PFSK-1 (cell line): ENCODE results near the gene GREM2.

ENCODE experiments used
- FOXP2 ChIP-seq: optimal IDR thresholded peaks from 2 replicates; pipeline ENCODE3; 2011; ENCODE audit warnings: borderline replicate concordance, control low read depth, inconsistent platforms; ENCODE audit not compliant: insufficient read depth; ENCODE audit errors: extremely low read length, extremely low read depth
- POLR2AphosphoS5 ChIP-seq: IDR thresholded peaks from 2 replicates; pipeline ENCODE4 v1.6.1; 2012; ENCODE audit warnings: low read depth, mild to moderate bottlenecking, control low read depth, low read length, moderate library complexity
- SIN3A ChIP-seq: IDR thresholded peaks from 2 replicates; pipeline ENCODE4 v1.6.1; 2012; ENCODE audit warnings: mild to moderate bottlenecking, low read length, moderate library complexity, borderline replicate concordance; ENCODE audit not compliant: insufficient read depth
- TAF1 ChIP-seq: IDR thresholded peaks from 2 replicates; pipeline ENCODE4 v1.6.1; 2012; ENCODE audit warnings: low read length, control low read depth, borderline replicate concordance; ENCODE audit not compliant: insufficient read depth
- TF ChIP-seq, protein P1 (sequence below), 2 experiments: IDR thresholded peaks; 2 replicates each; pipeline versions ENCODE4 v1.6.1 to v1.8.0; 2011 to 2012; ENCODE audit warnings: low read depth in 2 of 2, low read length in 2 of 2, control low read depth in 1 of 2, inconsistent platforms in 1 of 2, mild to moderate bottlenecking in 1 of 2, moderate library complexity in 1 of 2; ENCODE audit not compliant: insufficient read depth in 1 of 2

GREM2 gene

DNA sequence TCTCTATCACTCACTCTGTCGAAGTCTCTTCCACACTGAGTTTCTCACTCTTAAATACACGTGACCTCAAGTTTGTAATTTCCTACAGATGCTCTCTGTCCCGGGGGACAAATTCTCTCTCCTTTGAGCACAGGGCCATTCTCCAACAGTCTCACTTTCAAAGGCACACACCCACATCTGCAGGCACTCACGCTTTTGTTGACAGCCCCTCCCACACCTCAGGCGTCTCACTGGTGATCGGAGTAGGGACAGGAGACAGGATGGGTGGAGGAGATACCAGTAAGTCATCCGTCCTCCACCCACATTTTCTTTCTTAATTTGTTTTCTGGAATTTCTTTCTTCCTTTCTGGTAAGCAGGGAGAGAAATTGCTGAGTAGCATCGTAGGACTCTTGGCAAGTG is 40.6 kb upstream of the GREM2 start:
- no peak for TF ChIP-seq POLR2AphosphoS5
- TF ChIP-seq, protein P1, sequence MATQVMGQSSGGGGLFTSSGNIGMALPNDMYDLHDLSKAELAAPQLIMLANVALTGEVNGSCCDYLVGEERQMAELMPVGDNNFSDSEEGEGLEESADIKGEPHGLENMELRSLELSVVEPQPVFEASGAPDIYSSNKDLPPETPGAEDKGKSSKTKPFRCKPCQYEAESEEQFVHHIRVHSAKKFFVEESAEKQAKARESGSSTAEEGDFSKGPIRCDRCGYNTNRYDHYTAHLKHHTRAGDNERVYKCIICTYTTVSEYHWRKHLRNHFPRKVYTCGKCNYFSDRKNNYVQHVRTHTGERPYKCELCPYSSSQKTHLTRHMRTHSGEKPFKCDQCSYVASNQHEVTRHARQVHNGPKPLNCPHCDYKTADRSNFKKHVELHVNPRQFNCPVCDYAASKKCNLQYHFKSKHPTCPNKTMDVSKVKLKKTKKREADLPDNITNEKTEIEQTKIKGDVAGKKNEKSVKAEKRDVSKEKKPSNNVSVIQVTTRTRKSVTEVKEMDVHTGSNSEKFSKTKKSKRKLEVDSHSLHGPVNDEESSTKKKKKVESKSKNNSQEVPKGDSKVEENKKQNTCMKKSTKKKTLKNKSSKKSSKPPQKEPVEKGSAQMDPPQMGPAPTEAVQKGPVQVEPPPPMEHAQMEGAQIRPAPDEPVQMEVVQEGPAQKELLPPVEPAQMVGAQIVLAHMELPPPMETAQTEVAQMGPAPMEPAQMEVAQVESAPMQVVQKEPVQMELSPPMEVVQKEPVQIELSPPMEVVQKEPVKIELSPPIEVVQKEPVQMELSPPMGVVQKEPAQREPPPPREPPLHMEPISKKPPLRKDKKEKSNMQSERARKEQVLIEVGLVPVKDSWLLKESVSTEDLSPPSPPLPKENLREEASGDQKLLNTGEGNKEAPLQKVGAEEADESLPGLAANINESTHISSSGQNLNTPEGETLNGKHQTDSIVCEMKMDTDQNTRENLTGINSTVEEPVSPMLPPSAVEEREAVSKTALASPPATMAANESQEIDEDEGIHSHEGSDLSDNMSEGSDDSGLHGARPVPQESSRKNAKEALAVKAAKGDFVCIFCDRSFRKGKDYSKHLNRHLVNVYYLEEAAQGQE (IDR thresholded peaks at IDR 0.05; ENCODE audit: insufficient read depth in 1 of 2, low read depth in 2 of 2, low read length in 2 of 2): no peak
- no peak for TF ChIP-seq TAF1
- no peak for TF ChIP-seq FOXP2
- no peak for TF ChIP-seq SIN3A

DNA sequence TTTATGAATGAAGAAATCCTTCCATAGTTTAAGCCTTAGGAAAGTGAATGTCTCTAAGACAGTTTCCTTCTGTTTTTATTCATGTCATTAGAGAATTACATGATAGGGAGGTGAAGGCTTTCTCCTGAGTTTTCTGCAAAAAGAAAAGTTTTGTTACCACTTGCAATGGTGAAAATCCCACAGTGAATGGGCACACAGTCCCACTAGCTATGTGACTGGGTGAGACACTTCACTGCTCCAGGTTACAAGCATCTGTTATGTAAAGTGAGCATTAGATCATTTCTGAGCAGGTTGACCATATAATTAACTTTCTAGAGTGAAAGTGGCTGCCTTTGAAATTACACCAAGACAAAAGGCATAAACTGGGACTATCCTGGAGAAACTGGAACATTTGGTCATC is 38.9 kb upstream of the GREM2 start:
- TF ChIP-seq SIN3A (no peak), POLR2AphosphoS5 (no peak), FOXP2 (no peak), TAF1 (no peak)
- TF ChIP-seq, protein P1 (IDR thresholded peaks at IDR 0.05; ENCODE audit: insufficient read depth in 1 of 2, low read depth in 2 of 2, low read length in 2 of 2): no peak

DNA sequence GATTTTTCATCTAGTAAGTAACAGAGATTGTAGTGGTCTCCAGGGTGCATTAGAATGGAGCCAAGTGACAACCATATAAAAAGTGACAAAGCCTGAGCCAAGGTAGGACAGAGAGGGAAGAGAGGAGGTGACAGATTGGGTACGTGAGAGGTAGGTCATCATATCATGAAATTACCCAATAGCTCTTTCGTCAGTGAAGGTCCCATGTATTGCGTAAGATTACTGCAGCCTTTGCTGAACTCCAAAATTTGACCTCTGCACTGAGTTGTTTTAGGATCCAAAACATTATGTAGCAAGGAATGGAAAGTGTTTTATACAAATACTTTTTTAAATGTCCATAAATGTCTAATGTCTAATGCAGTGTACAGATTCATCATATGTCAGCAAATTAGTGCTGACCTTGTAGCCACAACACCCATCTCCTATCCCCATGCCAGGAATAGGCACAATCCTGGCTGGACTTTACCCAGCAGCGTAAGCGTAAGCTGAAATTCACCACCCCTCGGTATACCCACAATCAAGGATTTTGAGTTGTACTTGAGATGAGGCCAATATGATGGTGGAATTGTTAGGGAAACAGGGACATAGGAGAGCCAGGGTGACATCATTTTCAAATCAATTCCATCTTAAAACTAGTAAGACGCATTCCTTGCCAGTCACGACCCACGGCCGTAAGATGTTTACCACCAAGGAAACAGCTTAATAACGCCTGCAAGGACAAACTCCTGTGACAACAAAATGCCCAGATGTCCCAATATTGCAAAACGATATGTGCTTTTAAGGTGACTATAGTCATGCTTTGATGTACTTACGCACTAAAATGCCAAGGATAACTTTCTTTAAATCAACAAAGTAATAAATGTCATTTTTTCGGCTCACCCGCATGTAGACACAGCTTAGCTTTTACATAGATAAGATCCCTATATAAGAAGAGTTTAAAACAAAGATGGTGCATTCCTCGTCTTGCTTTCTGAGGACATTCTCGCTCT is 38.1 kb upstream of the GREM2 start:
- no peak for TF ChIP-seq TAF1
- no peak for TF ChIP-seq SIN3A
- no peak for TF ChIP-seq POLR2AphosphoS5
- no peak for TF ChIP-seq FOXP2
- TF ChIP-seq, protein P1 (IDR thresholded peaks at IDR 0.05; ENCODE audit: insufficient read depth in 1 of 2, low read depth in 2 of 2, low read length in 2 of 2): no peak

DNA sequence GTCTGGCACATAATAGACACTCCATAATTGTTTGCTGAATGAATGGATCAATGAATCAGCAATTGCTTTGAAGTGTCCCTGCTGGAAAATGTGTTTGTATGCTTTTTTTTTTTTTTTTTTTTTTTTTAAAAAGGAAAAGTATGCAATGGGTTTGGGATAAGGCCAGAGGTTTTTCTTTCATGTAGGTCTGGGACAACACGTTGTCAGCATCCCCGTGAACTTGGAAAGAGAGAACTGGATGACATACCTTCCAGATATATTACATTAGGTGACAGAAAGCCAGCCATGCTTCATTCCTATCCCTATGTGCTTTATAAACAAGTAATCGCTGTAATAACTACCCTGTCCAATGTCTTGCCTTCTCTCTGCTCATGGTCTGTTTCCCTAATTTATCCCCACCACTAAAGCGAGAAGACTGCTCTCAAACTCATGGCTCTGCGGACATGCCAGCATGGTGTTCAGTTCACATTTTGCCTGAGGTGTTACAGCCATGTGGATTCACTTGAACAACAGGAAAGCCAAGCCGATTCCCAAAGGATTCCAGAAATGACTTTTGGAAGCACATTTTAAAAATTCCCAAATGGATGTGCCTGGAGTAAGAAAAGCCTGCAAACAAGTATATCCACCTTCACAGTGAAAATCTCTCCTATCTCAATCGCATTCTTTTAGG is 34.8 kb upstream of the GREM2 start:
- TF ChIP-seq TAF1 (no peak), POLR2AphosphoS5 (no peak), SIN3A (no peak), FOXP2 (no peak)
- TF ChIP-seq, protein P1 (IDR thresholded peaks at IDR 0.05; ENCODE audit: insufficient read depth in 1 of 2, low read depth in 2 of 2, low read length in 2 of 2): no peak
